ENCODE measurements around the gene CTU1. TPM values are rescaled to one million over a fixed set of nuclear protein-coding genes. Genes with fewer than 3 reads are reported as not detected.

Gene CTU1
- total RNA-seq, 1 experiment from 2014 or later, result 2.8 TPM

- peak; percentile 84 for DNase-seq (ENCODE audit: low spot score)
These were observed 23.8 kb upstream of the CTU1 start for GRCh38 chr19:51131780-51132680.

GRCh38 chr19:51129716-51130115 lies 21.5 kb upstream of the CTU1 start:
- no peak for DNase-seq (ENCODE audit: low spot score)

- DNase-seq (ENCODE audit: low spot score), result no peak
These were observed 20.0 kb upstream of the CTU1 start for GRCh38 chr19:51128227-51128626.

GRCh38 chr19:51127755-51128154 lies 19.5 kb upstream of the CTU1 start:
- DNase-seq (ENCODE audit: low spot score), result peak; percentile 46

- no peak for DNase-seq (ENCODE audit: low spot score)
These were observed 18.8 kb upstream of the CTU1 start for GRCh38 chr19:51127032-51127431.

- DNase-seq (ENCODE audit: low spot score), result no peak
These were observed 17.3 kb upstream of the CTU1 start for GRCh38 chr19:51125421-51126075.

- DNase-seq (ENCODE audit: low spot score), result no peak
These were observed 16.5 kb upstream of the CTU1 start, which contains the start of gene SIGLEC9 for GRCh38 chr19:51124729-51125128. Gene SIGLEC9 (plus strand): TSS chr19:51124906. CDS start chr19:51124975, 69 bp downstream.

- no peak for DNase-seq (ENCODE audit: low spot score)
These were observed 16.0 kb upstream of the CTU1 start for GRCh38 chr19:51124216-51124615.

GRCh38 chr19:51123802-51124201 lies 15.6 kb upstream of the CTU1 start:
- no peak for DNase-seq (ENCODE audit: low spot score)

- DNase-seq (ENCODE audit: low spot score), result no peak
These were observed 15.2 kb upstream of the CTU1 start for GRCh38 chr19:51123381-51123800.

GRCh38 chr19:51122112-51122981 lies 14.1 kb upstream of the CTU1 start:
- peak; percentile 33 for DNase-seq (ENCODE audit: low spot score)

GRCh38 chr19:51121257-51121656 lies 13.0 kb upstream of the CTU1 start:
- no peak for DNase-seq (ENCODE audit: low spot score)

GRCh38 chr19:51120160-51120559 lies 12.0 kb upstream of the CTU1 start:
- no peak for DNase-seq (ENCODE audit: low spot score)

- DNase-seq (ENCODE audit: low spot score), result no peak
These were observed 11.4 kb upstream of the CTU1 start for GRCh38 chr19:51119611-51120010.

GRCh38 chr19:51119101-51119500 lies 10.9 kb upstream of the CTU1 start:
- DNase-seq (ENCODE audit: low spot score), result no peak

GRCh38 chr19:51116736-51117286 lies 8.6 kb upstream of the CTU1 start:
- DNase-seq (ENCODE audit: low spot score), result no peak

GRCh38 chr19:51114087-51114729 lies 6.0 kb upstream of the CTU1 start:
- DNase-seq (ENCODE audit: low spot score), result no peak

- DNase-seq (ENCODE audit: low spot score), result no peak
These were observed 3.4 kb upstream of the CTU1 start for GRCh38 chr19:51111606-51112005.

GRCh38 chr19:51110666-51110971 lies 2.4 kb upstream of the CTU1 start:
- DNase-seq (ENCODE audit: low spot score), result no peak

- no peak for DNase-seq (ENCODE audit: low spot score)
These were observed 567 bp upstream of the CTU1 start for GRCh38 chr19:51108805-51109146.

- no peak for DNase-seq (ENCODE audit: low spot score)
These were observed 673 bp downstream of the CTU1 start for GRCh38 chr19:51107406-51108065.

Data from H4 (cell line).